GM12878 (cell line): ENCODE results near the gene IMPG2. TPM values are rescaled to one million over a fixed set of nuclear protein-coding genes. Genes with fewer than 3 reads are reported as not detected.

Experiments used
- CEBPB ChIP-seq, 2 experiments: fragments of 150-350 bp in 1 of 2; IDR thresholded peaks; 2 replicates each; pipeline ENCODE4 v1.6.1; 2012 to 2014; ENCODE audit warnings: low read depth in 2 of 2, low read length in 2 of 2, borderline replicate concordance in 1 of 2, inconsistent platforms in 1 of 2
- HDAC2 ChIP-seq: fragments of 200-600 bp; sonication (generic); IDR thresholded peaks from 2 replicates; pipeline ENCODE4 v1.6.1; 2017
- PAX8 ChIP-seq: fragments of 450-650 bp; IDR thresholded peaks from 2 replicates; pipeline ENCODE4 v1.6.1; 2017; ENCODE audit warnings: mild to moderate bottlenecking, moderate library complexity
- RB1 ChIP-seq: fragments of 450-650 bp; formaldehyde crosslinking; IDR thresholded peaks from 2 replicates; pipeline ENCODE4 v1.6.1; 2017; ENCODE audit warnings: mild to moderate bottlenecking, borderline replicate concordance
- SREBF1 ChIP-seq: IDR thresholded peaks from 2 replicates; pipeline ENCODE4 v1.6.1; 2012; ENCODE audit warnings: mild to moderate bottlenecking, low read length
- polyA plus RNA-seq, 11 experiments: library from polyadenylated mRNA; depleted of rRNA in 4 of 11; unstranded in 6 of 11; stranded (reverse) in 5 of 11; fragments of >200 nt; fragmentation: Nextera tagmentation in 4 of 11; fragmentation: Illumina TruSeq in 1 of 11; extraction: Ambion mirVana in 4 of 11; extraction: Trizol in 1 of 11; gene quantifications; 1 replicate in 1 of 11; 2 replicates in 10 of 11; pipeline versions ENCODE4 v1.2.1 to v1.2.3, GENCODE V29; 2011 to 2016; ENCODE audit warnings: inconsistent platforms in 2 of 11, missing spikeins in 2 of 11, low read depth in 1 of 11
- total RNA-seq, 4 experiments: library from RNA; depleted of rRNA in 3 of 4; stranded (reverse); fragments of >200 nt in 3 of 4; fragmentation: Illumina TruSeq in 1 of 4; extraction: Trizol in 1 of 4; gene quantifications; 2 replicates each; pipeline versions ENCODE4 v1.2.1 to v1.2.3, GENCODE V29; 2013 to 2021
- TF ChIP-seq, protein P1 (sequence below): fragments of 450-650 bp; IDR thresholded peaks from 2 replicates; pipeline ENCODE4 v1.6.1; 2017; ENCODE audit warnings: low read depth, mild to moderate bottlenecking, moderate library complexity
- TF ChIP-seq, protein P2 (sequence below): fragments of 450-650 bp; formaldehyde crosslinking; IDR thresholded peaks from 2 replicates; pipeline ENCODE4 v1.4.0; 2022; ENCODE audit warnings: mild to moderate bottlenecking, moderate library complexity
- TF ChIP-seq, protein P3 (sequence below): fragments of 450-650 bp; IDR thresholded peaks from 2 replicates; pipeline ENCODE4 v1.6.1; 2016; ENCODE audit warnings: mild to moderate bottlenecking

Gene IMPG2
- total and polyA plus RNA-seq, 10 of the 15 experiments (the other 5 are each of a cell fraction or from before 2014, with no cell fraction given), result under 0.01 to 0.17 (median 0.10) TPM; not detected in 3

DNA sequence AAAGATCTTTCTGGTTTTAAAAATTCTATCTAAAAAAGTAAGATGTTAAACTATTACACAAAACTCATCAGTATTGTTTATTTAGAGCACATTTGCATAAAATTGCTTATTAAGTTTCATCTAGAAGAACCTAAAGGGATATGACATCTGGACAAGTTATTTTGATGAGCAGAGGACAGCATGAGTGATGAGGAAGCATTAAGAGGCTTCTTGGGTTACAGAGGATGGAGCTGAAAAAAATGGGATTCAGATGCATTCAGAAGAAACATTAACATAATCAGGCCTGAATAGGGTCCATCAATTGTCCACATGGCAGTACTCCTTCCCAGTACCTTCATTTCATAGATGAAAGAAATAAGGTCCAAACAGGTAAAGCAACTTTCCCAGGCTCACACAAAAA, 41.6 kb downstream of the IMPG2 start (continued):
- TF ChIP-seq, protein P1, sequence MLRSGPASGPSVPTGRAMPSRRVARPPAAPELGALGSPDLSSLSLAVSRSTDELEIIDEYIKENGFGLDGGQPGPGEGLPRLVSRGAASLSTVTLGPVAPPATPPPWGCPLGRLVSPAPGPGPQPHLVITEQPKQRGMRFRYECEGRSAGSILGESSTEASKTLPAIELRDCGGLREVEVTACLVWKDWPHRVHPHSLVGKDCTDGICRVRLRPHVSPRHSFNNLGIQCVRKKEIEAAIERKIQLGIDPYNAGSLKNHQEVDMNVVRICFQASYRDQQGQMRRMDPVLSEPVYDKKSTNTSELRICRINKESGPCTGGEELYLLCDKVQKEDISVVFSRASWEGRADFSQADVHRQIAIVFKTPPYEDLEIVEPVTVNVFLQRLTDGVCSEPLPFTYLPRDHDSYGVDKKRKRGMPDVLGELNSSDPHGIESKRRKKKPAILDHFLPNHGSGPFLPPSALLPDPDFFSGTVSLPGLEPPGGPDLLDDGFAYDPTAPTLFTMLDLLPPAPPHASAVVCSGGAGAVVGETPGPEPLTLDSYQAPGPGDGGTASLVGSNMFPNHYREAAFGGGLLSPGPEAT, result no peak
- TF ChIP-seq RB1 (no peak), SREBF1 (no peak), CEBPB (IDR thresholded peaks at IDR 0.05; ENCODE audit: borderline replicate concordance in 1 of 2, low read depth in 2 of 2, low read length in 2 of 2) (no peak), PAX8 (no peak), HDAC2 (no peak)
- TF ChIP-seq, protein P2, sequence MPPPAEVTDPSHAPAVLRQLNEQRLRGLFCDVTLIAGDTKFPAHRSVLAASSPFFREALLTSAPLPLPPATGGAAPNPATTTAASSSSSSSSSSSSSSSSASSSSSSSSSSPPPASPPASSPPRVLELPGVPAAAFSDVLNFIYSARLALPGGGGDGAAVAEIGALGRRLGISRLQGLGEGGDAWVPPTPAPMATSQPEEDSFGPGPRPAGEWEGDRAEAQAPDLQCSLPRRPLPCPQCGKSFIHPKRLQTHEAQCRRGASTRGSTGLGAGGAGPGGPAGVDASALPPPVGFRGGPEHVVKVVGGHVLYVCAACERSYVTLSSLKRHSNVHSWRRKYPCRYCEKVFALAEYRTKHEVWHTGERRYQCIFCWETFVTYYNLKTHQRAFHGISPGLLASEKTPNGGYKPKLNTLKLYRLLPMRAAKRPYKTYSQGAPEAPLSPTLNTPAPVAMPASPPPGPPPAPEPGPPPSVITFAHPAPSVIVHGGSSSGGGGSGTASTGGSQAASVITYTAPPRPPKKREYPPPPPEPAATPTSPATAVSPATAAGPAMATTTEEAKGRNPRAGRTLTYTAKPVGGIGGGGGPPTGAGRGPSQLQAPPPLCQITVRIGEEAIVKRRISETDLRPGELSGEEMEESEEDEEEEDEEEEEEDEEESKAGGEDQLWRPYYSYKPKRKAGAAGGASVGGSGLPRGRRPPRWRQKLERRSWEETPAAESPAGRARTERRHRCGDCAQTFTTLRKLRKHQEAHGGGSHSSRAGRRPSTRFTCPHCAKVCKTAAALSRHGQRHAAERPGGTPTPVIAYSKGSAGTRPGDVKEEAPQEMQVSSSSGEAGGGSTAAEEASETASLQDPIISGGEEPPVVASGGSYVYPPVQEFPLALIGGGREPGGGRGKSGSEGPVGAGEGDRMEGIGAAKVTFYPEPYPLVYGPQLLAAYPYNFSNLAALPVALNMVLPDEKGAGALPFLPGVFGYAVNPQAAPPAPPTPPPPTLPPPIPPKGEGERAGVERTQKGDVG (CRISPR knock-in tag), result no peak
- TF ChIP-seq, protein P3, sequence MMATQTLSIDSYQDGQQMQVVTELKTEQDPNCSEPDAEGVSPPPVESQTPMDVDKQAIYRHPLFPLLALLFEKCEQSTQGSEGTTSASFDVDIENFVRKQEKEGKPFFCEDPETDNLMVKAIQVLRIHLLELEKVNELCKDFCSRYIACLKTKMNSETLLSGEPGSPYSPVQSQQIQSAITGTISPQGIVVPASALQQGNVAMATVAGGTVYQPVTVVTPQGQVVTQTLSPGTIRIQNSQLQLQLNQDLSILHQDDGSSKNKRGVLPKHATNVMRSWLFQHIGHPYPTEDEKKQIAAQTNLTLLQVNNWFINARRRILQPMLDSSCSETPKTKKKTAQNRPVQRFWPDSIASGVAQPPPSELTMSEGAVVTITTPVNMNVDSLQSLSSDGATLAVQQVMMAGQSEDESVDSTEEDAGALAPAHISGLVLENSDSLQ, result no peak
